Muscle of back (tissue), 11 donors: Measurements from ENCODE around the gene AKR1C8. TPM values are rescaled to one million over a fixed set of nuclear protein-coding genes. Genes with fewer than 3 reads are reported as not detected.

Experiments
- DNase-seq, 3 donors: peaks; one replicate each; pipeline versions ENCODE4 v3.0.0 to v3.0.0-alpha.2; 2013
- polyA plus RNA-seq, 10 donors: library from polyadenylated mRNA; unstranded; fragments of 120-200 nt; gene quantifications; one replicate each; pipeline ENCODE4 v1.2.1, GENCODE V29; 2013; ENCODE audit not compliant: insufficient read length in 10 of 10

AKR1C8 gene
- polyA plus RNA-seq, 10 donors = 0.10 to 0.27 (median 0.17) TPM; not detected in 7

GRCh38 chr10:5108658-5109416 is 76.1 kb downstream of the AKR1C8 start:
- DNase-seq = no peak

- DNase-seq = no peak
These were observed 77.0 kb downstream of the AKR1C8 start for GRCh38 chr10:5107860-5108526.

DNA sequence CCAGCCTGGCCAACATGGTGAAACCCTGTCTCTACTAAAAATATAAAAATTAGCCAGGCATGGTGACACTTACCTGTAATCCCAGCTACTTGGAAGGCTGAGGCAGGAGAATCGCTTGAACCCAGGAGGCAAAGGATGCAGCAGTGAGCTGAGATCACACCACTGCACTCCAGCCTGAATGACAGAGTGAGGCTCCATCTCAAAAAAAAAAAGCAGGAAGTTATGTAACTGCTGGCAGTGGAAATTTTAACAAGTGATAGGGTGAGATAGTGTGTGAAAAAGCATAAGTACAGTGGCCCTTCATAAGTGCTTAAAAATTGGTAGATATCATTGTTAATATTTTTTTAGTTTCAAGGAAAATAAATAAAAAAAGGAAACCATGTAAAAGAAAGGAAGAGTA is 78.4 kb downstream of the AKR1C8 start:
- DNase-seq = no peak

DNA sequence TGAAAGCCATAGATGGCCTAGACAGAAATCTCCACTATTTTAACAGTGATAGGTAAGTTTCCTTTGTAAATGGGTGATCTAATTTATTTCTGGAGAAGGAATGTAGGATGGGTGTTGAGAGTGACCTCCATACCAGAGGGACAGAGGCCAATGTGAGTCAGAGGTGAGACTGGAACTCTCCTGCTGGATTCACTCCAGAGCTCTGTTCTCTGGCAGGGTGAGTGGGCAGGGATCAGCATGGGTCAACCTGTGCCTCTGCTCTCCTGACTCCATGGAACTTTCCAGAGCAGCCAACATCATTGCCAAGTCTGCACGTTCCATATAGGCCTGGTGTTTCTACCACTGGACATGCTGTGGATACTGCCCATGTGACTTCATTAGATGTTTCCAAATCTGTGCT is 79.3 kb downstream of the AKR1C8 start:
- no peak for DNase-seq

Other genes with a start within 250 kb of the AKR1C8 start
- gene AKR1C1, start 221.7 kb downstream of the AKR1C8 start, polyA plus RNA-seq = 10 to 100 TPM in 4 of 10 donors, 1 to 10 TPM in 6; 5.0 to 15.7 (median 9.5) TPM
- 10 to 100 TPM in 5 of 10 donors, 1 to 10 TPM in 5; 7.8 to 17.9 (median 9.9) TPM for gene AKR1C2, start 181.3 kb downstream of the AKR1C8 start, polyA plus RNA-seq
- 1 to 10 TPM in 7 of 10 donors, under 1 TPM in 3; 0.56 to 3.0 (median 1.2) TPM for gene AKR1C3, start 90.7 kb downstream of the AKR1C8 start, polyA plus RNA-seq
- gene AKR1C4, start 11.7 kb upstream of the AKR1C8 start, polyA plus RNA-seq = not detected
- not detected for gene UCN3, start 179.8 kb upstream of the AKR1C8 start, polyA plus RNA-seq
- gene TUBAL3, start 219.7 kb upstream of the AKR1C8 start, polyA plus RNA-seq = under 1 TPM in 7 of 10 donors, not detected in 3; 0.13 to 0.33 (median 0.14) TPM
- 100 to 1,000 TPM in 4 of 10 donors, 10 to 100 TPM in 6; 84.6 to 138 (median 98.6) TPM for gene NET1, start 227.4 kb upstream of the AKR1C8 start, polyA plus RNA-seq